Endothelial cell of umbilical vein (primary cell): Measurements from ENCODE around the gene EFCAB5. TPM values are rescaled to one million over a fixed set of nuclear protein-coding genes. Genes with fewer than 3 reads are reported as not detected.

ENCODE experiments used
- BruUV-seq: library from RNA; stranded (reverse); fragments of 400-500 nt; replicated peaks from 2 replicates; lab custom pipeline; 2021; lab: Mats Ljungman, UMichigan
- CTCF ChIA-PET: fragments of 300-600, 350-600 bp; sonication (Branson Sonifier 250); formaldehyde crosslinking; loops from one replicate; lab custom pipeline; 2021; ENCODE audit warnings: antibody characterized with exemption, inconsistent platforms; lab: Charles Lee
- POLR2A ChIA-PET: fragments of 300-600, 350-600 bp; sonication (Branson Sonifier 250); formaldehyde crosslinking; loops from one replicate; lab custom pipeline; 2021; ENCODE audit warnings: antibody characterized with exemption, inconsistent platforms; lab: Charles Lee
- DNase-seq: peaks from one replicate; pipeline ENCODE4 v3.0.0-alpha.2; 2011; ENCODE audit warnings: low read depth, low spot score
- FAIRE-seq: peaks from 2 replicates; lab custom pipeline; 2011; peaks lifted over from hg19 to GRCh38; lab: Jason Lieb, UNC
- H2AFZ ChIP-seq: 2 replicates; pipeline ENCODE4 v1.6.0; 2012; ENCODE audit warnings: low read depth, low read length, control low read depth, inconsistent platforms
- H3K27ac ChIP-seq: 2 replicates; pipeline ENCODE4 v1.5.1; 2011; ENCODE audit warnings: low read depth, mild to moderate bottlenecking, control low read depth, low read length, moderate library complexity; ENCODE audit not compliant: insufficient read depth
- H3K27me3 ChIP-seq, 2 experiments: 2 replicates each; pipeline versions ENCODE4 v1.6.0 to v1.6.1; 2011; ENCODE audit warnings: low read length in 2 of 2, mixed read lengths in 1 of 2; ENCODE audit not compliant: control insufficient read depth in 2 of 2, insufficient read depth in 2 of 2
- H3K36me3 ChIP-seq, 2 experiments: 2 replicates in 1 of 2; 3 replicates in 1 of 2; pipeline ENCODE4 v1.5.1; 2011; ENCODE audit warnings: low read length in 2 of 2, mild to moderate bottlenecking in 1 of 2, moderate library complexity in 1 of 2; ENCODE audit not compliant: control insufficient read depth in 2 of 2, insufficient read depth in 2 of 2; ENCODE audit errors: extremely low read depth in 1 of 2
- H3K4me1 ChIP-seq: 3 replicates; pipeline ENCODE4 v1.5.1; 2011; ENCODE audit warnings: mild to moderate bottlenecking, low read length; ENCODE audit not compliant: control insufficient read depth, insufficient read depth; ENCODE audit errors: extremely low read depth
- H3K4me2 ChIP-seq: 2 replicates; pipeline ENCODE4 v1.6.1; 2011; ENCODE audit warnings: low read length, control low read depth, mixed read lengths; ENCODE audit not compliant: insufficient read depth
- H3K4me3 ChIP-seq, 3 experiments: fragments of 200-600 bp in 1 of 3; sonication (generic), shearing (Covaris generic) in 1 of 3; replicated peaks in 1 of 3; 2 replicates each; pipeline ENCODE4 v1.5.1; 2011 to 2016; ENCODE audit warnings: control low read depth in 3 of 3, low read length in 3 of 3, mild to moderate bottlenecking in 2 of 3, inconsistent platforms in 1 of 3, low read depth in 1 of 3, moderate library complexity in 1 of 3; ENCODE audit not compliant: insufficient read depth in 1 of 3
- H3K79me2 ChIP-seq: 2 replicates; pipeline ENCODE4 v1.6.0; 2012; ENCODE audit warnings: low read length, inconsistent platforms; ENCODE audit not compliant: control insufficient read depth, insufficient read depth
- H3K9ac ChIP-seq: replicated peaks from 2 replicates; pipeline ENCODE3; 2011; ENCODE audit warnings: low read length, control low read depth; ENCODE audit not compliant: insufficient read depth; ENCODE audit errors: extremely low read depth
- H3K9me1 ChIP-seq: replicated peaks from 3 replicates; pipeline ENCODE4 v1.6.0; 2011; ENCODE audit warnings: mild to moderate bottlenecking, low read length; ENCODE audit not compliant: control insufficient read depth, insufficient read depth; ENCODE audit errors: extremely low read depth
- H3K9me3 ChIP-seq: replicated peaks from 2 replicates; pipeline ENCODE4 v1.5.1; 2012; ENCODE audit warnings: low read length, inconsistent platforms; ENCODE audit not compliant: control insufficient read depth, insufficient read depth
- H4K20me1 ChIP-seq: replicated peaks from 2 replicates; pipeline ENCODE3; 2011; ENCODE audit warnings: mild to moderate bottlenecking, low read length; ENCODE audit not compliant: control insufficient read depth, insufficient read depth; ENCODE audit errors: extremely low read depth
- CTCF ChIP-seq, 2 donors: IDR thresholded peaks; 1 replicate in 1 of 2; 2 replicates in 1 of 2; pipeline ENCODE4 v1.5.1; 2011; ENCODE audit warnings: low read length in 2 of 2, mild to moderate bottlenecking in 2 of 2, moderate library complexity in 2 of 2, control low read depth in 1 of 2, inconsistent platforms in 1 of 2, low read depth in 1 of 2; ENCODE audit not compliant: insufficient read depth in 1 of 2; ENCODE audit errors: extremely low read depth in 1 of 2
- EZH2 ChIP-seq: IDR thresholded peaks from 2 replicates; pipeline ENCODE4 v1.6.1; 2012; ENCODE audit warnings: borderline replicate concordance, low read depth, mild to moderate bottlenecking, moderate library complexity, low read length, inconsistent platforms; ENCODE audit not compliant: severe bottlenecking
- GATA2 ChIP-seq: IDR thresholded peaks from 2 replicates; pipeline ENCODE4 v1.7.0; 2011; ENCODE audit warnings: low read depth, mild to moderate bottlenecking, moderate library complexity, mixed read lengths, low read length; ENCODE audit not compliant: insufficient read length, insufficient read depth
- MAX ChIP-seq: IDR thresholded peaks from 2 replicates; pipeline ENCODE4 v1.6.1; 2011; ENCODE audit not compliant: insufficient read depth, insufficient read length
- POLR2A ChIP-seq: IDR thresholded peaks from 2 replicates; pipeline ENCODE4 v1.6.1; 2012; ENCODE audit warnings: low read depth, mild to moderate bottlenecking, control low read depth, low read length
- POLR2AphosphoS5 ChIP-seq: IDR thresholded peaks from 2 replicates; pipeline ENCODE4 v1.6.1; 2012; ENCODE audit warnings: low read depth, mild to moderate bottlenecking, control low read depth, low read length, moderate library complexity; ENCODE audit not compliant: insufficient read depth
- dilution Hi-C: fragments of 300-500 bp; cut with MboI; formaldehyde crosslinking; loops from one replicate; pipeline ENCODE4 v1.15.0; 2019; ENCODE audit warnings: low sequenced_read_pairs; ENCODE audit not compliant: extremely low pct_ligation_motif_present
- intact Hi-C: fragments of 100-400 bp; cut with micrococcal nuclease; formaldehyde crosslinking; loops from one replicate; pipeline ENCODE4 v1.10.0; 2022
- polyA plus RNA-seq, 4 experiments: library from polyadenylated mRNA; depleted of rRNA in 3 of 4; stranded (reverse) in 3 of 4; unstranded in 1 of 4; fragments of >200 nt; gene quantifications; 2 replicates each; pipeline versions ENCODE4 v1.2.1 to v1.2.3, GENCODE V29; 2011 to 2012; ENCODE audit warnings: missing spikeins in 1 of 4
- total RNA-seq: library from RNA; stranded (reverse); gene quantifications from 2 replicates; pipeline ENCODE4 v1.2.3, GENCODE V29; 2021

Gene EFCAB5
- total and polyA plus RNA-seq, 2 donors (not counting 3 experiments of a cell fraction or from before 2014, with no cell fraction given): 0.04 to 0.40 TPM

GRCh38 chr17:29959658-29960337, 18.4 kb downstream of the EFCAB5 start:
- BruUV-seq: no TSS peak
- CTCF ChIA-PET: interaction anchor here (1.8 kb wide), 1 partner anchor 62 kb away, joined by 4 read pairs; no protein-coding TSS in a partner anchor
- no peaks in the 10 kb centered on the region for H3K9me3 ChIP-seq
- no peak overlapping the region for H3K4me2 ChIP-seq
- no peak overlapping the region for H3K27ac ChIP-seq
- no peaks in the 10 kb centered on the region for H4K20me1 ChIP-seq
- intact Hi-C loops: no loop called here
- H3K27me3 ChIP-seq: peaks cover 0 to 2% of the 10 kb centered on the region in 2 experiments
- no peaks in the 10 kb centered on the region for H3K79me2 ChIP-seq
- H3K4me1 ChIP-seq: no peaks in the 10 kb centered on the region
- POLR2A ChIA-PET: no interaction called here
- no peak overlapping the region for H2AFZ ChIP-seq
- no peak overlapping the region for H3K9ac ChIP-seq
- DNase-seq: no peak
- no peaks in the 10 kb centered on the region for H3K9me1 ChIP-seq
- H3K4me3 ChIP-seq: no peak overlapping the region
- dilution Hi-C loops: no loop called here
- TF ChIP-seq MAX (no peak), POLR2A (no peak)
- H3K36me3 ChIP-seq: no peaks in the 10 kb centered on the region
- FAIRE-seq: no peak

- Histone ChIP-seq H3K27me3 (no peaks in the 10 kb centered on the region), H4K20me1 (no peaks in the 10 kb centered on the region), H3K36me3 (no peaks in the 10 kb centered on the region), H3K9me1 (no peaks in the 10 kb centered on the region), H3K4me1 (no peaks in the 10 kb centered on the region), H2AFZ (no peak overlapping the region), H3K9ac (no peak overlapping the region), H3K9me3 (no peaks in the 10 kb centered on the region), H3K4me3 (no peak overlapping the region), H3K4me2 (no peak overlapping the region), H3K79me2 (no peaks in the 10 kb centered on the region), H3K27ac (no peak overlapping the region)
- TF ChIP-seq EZH2: no peak
- TF ChIP-seq POLR2AphosphoS5: no peak
- TF ChIP-seq GATA2: no peak
- TF ChIP-seq CTCF (IDR thresholded peaks at IDR 0.05; ENCODE audit: extremely low read depth in 1 of 2, insufficient read depth in 1 of 2, low read depth in 1 of 2, low read length in 2 of 2): no peak
- BruUV-seq: no TSS peak
- FAIRE-seq: no peak
- CTCF ChIA-PET: interaction anchor here (0.7 to 1.4 kb wide), 4 partner anchors 9 to 155 kb away, joined by 3 to 5 read pairs (median 4); no protein-coding TSS in a partner anchor
- intact Hi-C loops: no loop called here
- POLR2A ChIA-PET: no interaction called here
- dilution Hi-C loops: no loop called here
- no peak for DNase-seq
Observed at GRCh38 chr17:29962656-29963055, 21.2 kb downstream of the EFCAB5 start.
